A204.1 (cell line): Measurements from ENCODE around the gene TAF10.

Experiments
- FAIRE-seq: peaks from 2 replicates; lab custom pipeline; 2012; peaks lifted over from hg19 to GRCh38; lab: Jason Lieb, UNC

The TAF10 gene

DNA sequence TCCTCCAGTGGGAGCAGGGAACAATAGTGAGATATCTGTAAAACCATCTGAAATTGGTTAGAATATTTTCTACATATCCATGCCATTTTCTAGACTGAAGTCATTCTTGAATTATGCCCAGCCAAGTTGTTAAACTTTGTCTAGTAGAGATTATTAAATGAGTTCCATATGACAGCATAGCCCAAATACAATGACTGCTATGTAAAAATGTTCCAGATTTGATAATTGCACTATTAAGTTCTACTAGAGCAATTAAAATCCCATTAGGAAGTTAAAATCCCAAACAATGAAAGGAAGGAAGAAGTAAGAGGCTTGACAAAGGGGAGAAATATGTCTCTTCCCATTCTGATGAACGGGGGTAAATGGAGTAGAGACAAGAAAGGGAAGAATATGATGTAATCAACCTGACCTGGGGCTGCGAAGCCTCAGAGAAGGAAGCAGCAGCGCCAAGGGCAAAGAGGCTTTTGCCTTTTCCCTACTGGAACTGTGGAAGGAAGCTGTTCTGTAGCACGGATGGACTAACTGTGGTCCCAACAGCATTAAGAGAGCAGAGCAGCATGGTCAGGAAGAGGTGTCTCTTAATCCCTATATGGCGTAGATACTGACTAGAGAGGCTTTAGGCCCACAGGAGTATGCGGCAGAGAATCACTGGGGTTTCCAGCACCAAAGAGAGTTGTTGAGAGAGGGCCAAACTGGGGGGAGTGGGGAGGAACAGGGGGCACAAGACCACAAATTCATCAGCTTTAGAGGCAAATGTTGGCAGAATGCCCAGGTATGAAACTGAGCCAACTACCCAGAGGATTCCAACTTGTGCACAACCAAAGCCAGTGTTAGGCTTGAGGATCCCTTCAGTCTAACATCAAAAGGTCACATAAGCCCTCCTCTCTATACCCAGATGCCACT lies 35.3 kb downstream of the TAF10 start:
- FAIRE-seq, result no peak

DNA sequence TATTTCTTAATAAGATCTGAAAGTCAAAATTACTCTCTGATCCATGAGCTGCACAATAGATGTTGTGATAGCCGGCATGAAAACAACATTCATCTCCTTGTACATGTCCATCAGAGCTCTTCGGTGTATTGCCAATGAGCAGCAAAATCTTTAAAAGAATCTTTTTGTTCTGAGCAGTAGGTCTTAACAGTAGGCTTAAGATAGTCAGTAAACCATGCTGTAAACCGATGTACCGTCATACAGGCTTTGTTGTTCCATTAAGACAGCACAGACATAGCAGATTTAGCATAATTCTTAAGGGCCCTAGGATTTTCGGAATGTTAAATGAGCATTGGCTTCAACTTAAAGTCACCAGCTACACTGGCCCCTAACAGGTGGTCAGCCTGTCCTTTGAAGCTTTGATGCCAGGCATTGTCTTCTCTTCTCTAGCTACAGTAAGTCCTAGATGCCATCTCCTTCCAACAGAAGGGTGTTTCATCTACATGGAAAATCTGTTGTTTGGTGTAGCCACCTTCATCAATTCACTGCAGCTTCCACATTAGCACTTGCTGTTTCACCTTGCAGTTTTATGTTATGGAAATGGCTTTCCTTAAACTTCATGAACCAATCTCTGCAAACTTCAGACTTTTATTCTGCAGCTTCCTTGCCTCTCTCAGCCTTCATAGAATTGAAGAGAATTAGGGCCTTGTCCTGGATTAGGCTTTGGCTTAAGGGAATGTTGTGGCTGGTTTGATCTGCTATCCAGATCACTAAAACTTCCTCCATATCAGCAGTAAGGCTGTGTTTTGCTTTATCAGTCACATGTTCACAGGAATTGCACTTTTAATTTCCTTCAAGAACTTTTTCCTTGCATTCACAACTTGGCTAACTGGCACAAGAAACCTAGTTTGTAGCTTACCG lies 37.0 kb downstream of the TAF10 start:
- no peak for FAIRE-seq

DNA sequence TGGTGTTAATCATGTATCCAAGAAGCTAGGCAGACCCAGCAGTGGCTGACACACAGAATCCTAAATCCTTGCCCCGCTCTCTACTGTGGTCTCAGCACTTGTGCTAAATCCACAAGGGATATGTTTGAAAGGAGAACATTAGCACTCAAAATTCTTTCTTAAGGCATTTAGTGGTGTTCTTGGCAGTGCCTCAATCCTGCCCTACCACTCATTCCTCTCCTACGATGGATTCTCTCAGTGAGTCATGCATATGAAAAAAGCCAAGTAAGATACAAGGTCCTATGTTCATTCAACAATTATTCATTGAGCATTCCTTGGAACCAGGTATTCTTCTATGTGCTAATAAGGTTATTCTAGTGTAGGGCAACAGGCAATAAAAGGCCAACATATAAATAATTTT lies 39.8 kb downstream of the TAF10 start:
- no peak for FAIRE-seq

DNA sequence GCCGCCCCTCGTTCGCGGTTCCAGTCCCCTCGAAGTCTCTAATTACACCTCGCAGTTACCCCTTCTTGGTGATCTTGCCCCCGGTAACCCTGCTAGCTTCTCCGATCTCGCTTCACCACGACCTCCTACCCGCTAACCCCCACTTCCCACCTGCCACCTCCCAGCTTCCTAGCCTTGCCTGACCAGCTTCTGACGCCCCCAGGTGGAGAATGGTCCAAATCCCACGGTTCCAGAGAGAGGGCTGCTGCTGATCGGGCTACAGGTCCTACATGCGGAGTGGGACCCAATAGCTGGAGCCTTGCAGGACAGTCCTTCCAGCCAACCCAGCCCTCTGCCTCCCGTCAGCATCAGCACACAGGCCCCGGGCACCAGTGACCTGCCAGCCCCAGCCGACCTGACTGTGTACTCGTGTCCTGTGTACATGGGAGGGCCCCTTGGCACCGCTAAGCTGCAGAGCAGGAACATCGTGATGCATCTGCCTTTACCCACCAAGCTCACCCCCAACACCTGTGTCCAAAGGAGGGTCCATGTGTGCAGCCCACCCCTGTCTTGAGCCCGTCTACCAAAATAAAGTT lies 40.5 kb downstream of the TAF10 start:
- FAIRE-seq, result no peak

DNA sequence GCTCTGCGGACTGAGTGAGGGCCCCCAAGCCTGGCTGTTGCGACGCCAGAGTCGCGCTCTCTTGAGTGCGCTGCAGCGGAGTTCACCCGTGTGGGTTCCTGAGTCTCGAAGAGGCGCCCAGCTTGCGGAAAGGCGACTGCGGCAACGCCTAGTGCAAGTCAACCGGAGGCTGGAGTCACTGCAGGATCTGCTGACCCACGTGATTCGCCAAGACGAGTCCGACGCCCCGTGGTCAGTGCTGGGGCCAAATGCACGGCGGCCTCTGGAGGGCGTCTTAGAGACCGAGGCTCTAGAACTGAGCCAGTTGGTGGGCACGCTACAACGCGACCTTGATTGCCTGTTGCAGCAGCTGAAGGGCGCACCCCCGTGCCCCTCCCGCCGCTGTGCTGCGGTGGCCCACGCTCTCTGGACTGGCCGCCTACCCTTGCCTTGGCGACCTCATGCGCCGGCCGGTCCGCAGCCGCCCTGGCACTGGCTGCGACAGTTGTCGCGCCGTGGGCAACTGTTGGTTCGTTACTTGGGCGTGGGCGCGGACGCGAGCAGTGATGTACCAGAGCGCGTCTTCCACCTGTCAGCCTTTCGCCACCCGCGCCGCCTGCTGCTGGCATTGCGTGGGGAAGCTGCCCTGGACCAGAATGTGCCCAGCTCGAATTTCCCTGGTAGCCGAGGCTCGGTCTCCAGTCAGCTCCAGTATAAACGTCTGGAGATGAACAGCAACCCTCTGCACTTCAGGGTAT lies 41.2 kb downstream of the TAF10 start:
- FAIRE-seq, result no peak

DNA sequence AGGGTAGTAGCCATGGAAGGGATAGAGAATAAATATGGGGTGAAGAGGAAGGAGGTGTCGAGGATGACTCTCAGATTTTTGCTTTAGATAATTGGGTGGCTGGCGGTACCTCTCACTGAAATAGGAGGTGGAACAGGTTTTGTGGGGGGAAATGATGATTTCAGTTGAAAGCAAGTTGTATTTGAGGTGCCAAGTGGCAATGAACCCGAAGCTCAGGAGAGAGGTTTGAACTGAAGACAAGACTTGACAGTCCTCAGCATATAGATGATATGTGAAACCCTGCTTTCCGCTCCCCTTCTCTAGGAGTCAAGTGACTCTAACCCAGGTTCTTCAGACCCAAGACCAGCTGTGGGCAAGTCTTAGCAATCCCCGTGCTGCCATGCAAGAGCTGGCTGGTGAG lies 42.3 kb downstream of the TAF10 start:
- no peak for FAIRE-seq

DNA sequence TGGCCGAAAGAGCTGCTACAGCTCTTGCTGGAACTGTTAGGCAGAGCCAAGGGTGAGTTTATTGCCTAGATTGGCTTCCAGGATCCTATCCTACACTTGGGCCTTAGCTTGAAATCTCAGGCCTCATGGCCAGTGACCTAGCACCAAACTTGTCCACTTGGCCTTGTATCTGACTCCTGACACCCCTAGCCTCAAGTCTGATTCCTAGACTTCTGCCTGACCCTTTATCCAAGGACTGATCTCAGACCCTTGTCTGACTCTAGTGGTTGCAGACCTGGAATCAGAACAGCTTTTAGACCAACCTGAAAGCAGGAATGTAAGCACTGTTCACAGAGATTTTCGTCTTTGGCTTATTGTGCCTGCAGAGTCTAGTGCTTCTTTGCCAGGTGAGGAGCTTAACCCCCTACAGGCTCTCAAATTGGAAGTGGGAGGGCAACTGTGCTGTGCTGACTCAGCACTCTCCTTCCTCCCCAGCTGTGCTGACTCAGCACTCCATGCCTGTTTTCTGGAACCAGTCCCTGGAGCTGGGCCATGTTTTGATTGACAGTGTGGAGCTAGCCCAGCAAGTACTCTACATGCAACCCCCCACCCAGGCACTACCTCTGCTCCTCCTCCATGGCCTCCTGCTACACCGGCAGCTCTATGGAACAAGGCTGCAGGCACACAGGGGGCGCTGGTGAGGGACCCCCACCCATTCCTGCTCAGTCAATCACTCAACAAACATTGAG lies 43.7 kb downstream of the TAF10 start:
- FAIRE-seq, result no peak

DNA sequence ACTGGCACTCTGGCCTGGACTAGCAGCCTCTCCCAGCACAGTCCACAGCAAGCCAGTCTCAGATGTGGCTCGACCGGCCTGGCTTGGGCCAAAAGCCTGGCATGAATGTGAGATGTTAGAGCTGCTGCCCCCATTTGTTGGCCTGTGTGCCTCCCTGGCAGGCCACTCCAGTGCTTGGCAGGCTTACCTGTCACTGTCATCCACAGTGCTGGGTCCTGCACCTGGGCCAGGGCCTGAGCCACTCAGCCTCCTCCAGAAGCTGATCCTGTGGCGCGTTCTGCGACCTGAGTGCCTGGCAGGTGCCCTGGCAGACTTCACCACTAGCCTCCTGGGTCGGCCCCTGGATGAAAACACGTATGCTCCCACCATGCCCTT lies 44.7 kb downstream of the TAF10 start:
- no peak for FAIRE-seq

DNA sequence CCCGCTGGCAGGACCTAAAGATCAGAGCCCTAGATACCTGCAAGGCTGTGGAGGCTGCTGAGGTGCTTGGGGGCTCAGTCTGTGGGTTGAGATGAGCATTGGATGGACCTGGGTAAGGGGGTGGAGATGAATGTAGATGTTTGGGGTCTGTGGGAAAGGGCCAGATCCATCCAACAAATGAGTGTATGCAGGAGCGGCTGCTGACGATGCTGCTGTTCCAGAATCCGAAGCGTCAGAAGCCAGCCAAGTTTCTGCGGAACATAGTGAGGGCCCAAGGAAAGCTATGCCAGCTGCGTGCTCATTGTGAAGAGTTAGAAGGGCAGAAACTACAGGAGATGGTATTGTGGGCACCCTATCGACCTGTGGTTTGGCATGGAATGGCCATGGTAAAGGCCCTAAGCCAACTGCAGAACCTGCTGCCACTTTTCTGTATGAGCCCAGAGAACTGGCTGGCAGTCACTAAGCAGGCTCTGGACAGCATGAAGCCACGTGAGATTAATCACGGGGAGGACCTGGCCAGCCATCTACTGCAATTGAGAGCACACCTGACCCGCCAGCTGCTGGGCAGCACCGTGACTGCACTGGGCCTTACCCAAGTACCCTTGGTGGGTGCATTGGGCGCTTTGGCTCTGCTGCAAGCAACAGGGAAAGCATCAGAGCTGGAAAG lies 45.2 kb downstream of the TAF10 start:
- FAIRE-seq, result no peak

DNA sequence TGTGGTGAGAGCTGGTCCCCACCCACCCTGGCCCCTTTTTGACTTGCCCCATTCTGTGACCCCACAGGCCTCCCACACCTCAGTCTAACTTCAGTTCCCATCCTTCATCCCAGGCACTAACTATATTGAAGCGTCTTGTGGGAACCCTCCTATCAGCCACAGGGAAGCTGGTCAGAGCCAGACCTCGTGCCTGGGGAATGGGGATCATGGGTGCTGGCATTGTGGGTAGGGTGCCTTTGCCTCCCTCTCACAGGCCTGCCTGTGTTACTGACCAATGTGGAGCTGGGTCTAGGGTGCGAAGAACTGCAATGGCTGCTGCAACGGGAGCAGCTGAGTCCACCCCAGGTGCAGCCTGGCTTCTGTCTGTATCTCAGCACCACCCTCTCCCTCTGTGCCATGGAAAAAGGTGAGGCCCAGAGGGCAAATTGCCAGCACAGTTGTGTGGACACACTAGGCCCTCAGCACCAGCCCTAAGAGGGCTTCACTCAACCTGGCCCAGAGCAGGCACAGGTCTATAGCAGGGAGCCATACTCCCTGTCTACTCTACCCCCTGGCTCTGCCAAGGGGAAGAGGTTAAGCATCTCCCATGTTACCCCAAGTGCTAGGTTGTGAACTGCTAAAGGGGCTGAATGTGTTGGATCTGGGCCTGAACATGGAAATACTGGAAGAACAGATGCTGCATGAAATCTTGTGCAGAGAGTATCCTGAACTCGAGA lies 45.9 kb downstream of the TAF10 start:
- FAIRE-seq, result no peak

DNA sequence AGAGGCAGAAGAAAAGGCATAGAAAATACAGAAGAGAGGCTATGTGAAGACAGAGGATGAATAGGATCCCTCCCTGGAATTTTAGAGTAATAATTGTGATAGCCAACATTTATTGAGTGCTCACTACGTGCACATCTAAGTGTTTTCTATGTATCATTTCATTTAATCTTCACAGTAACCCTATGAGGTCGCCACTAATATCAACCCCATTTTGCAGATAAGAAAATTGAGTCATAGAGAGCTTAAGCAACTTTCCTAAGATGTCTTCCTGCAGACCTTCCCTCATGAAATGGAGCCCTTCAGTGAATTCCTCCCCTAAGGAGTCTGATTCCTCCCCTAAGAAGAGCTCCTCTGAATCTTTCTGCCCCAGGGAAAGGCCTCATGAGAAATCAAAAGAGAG lies 46.7 kb downstream of the TAF10 start:
- no peak for FAIRE-seq

DNA sequence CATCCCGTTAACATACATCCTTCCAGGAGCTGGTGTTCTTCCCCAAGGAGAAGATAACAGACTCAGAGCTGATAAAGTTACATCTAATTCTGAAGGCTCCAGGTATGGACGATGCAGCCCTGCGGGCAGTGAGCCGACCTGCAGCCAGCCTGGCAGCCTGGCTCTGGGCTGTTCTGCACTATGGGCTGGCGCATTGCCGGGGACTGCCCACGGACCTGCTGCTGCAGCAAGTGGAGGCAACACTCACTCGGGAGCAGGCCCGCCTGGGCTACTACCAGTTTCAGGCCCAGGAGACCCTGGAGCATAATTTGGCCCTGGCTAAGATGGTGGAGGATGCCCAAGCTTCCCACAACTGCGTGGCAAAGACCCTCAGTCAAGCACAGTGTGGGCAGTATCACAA lies 48.3 kb downstream of the TAF10 start:
- FAIRE-seq, result no peak

DNA sequence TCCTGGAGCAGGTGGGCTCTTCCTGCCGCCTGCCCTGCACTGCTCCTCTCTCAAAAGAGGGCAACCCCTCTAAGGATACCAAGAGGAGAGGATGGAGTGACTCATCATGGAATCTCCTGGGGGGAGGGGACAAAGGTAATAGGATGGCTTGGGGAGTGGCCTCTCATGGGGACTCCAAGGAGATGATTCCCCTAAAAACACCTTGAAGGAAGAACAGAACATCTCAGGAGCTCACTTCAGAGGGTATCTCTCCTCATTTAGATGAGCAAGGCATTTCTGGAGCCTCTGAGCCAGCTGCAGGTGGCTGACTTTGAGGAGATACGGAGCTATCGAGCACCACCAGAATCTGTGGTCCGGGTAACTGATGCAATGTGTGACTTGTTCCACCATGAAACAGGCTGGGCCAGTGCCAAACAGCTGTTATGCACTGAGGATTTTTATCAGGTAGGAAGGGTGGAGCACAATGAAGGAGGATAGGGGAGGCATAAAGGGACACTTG lies 48.8 kb downstream of the TAF10 start:
- no peak for FAIRE-seq

DNA sequence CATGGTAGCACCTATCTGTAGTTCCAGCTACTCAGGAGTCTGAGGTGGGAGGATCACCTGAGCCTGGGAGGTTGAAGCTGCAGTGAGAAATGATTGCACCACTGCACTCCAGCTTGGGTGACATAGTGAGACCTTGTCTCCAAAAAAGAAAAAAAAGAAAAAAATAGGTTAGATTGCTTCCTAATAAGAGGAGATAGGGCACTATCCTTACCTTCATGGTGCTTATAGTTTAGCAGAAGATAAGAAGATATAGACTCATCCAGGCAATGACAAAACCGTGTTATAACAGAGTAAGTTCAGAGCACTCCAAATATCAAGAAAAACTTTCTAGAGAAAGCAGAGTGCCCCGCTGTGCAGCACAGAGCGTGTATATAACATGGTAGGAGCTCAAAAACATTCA lies 50.7 kb downstream of the TAF10 start:
- FAIRE-seq, result no peak
